Astrocyte of the cerebellum (primary cell): Measurements from ENCODE around the gene RPUSD1.

Experiments
- DNase-seq: peaks from one replicate; pipeline ENCODE4 v3.0.0-alpha.2; 2011; ENCODE audit warnings: low read depth
- H3K4me3 ChIP-seq: 2 replicates; pipeline ENCODE4 v1.5.1; 2011; ENCODE audit warnings: mild to moderate bottlenecking, low read depth, low read length, moderate library complexity
- in situ Hi-C: cut with HindIII; loops from 2 replicates; pipeline ENCODE4 v1.10.0; 2017; ENCODE audit warnings: low sequenced_read_pairs
- TF ChIP-seq, protein P1 (sequence below): IDR thresholded peaks from 2 replicates; pipeline ENCODE4 v1.5.1; 2012; ENCODE audit warnings: low read length, low read depth, moderate library complexity, mild to moderate bottlenecking; ENCODE audit errors: missing control alignments

Gene RPUSD1

DNA sequence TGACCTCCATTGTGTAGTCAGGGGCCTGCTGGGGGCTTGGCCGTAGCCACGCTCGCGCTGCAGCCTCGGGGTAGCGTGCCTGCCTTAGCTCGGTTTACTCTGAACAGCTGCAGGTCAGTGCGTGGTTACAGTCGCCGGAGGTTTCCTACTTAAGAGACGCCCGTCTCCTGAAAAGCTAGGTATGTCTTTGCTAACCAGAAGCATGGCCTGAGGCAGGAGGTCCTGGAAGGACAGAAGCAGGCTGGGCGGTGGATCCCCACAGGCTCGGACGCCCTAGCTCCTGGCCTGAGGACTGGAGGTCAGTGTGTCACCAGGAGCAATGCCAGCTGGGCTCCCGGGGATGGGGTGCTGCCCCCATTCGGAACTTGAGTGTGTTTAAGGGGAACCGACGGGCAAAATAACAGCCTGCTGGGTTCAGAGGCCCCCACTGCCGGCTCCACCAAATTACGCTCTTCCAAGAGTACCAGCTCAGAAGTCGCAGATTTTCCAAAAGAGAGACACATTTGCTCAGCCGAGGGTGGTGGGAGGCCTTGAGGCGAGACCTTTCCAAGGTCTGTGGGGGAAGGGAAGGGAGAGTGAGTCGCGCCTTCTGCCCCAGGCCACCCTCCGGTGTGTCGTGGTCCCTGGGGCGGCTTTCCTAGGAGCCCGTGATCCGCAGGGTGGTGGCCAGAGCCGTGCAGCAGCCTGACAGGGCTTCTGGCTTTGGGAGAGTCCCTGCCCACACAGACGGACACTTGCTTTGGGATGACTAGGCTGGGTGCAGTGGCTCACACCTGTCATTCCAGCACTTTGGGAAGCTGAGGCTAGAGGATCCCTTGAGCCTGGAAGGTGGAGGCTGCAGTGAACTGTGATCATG lies 16.2 kb upstream of the RPUSD1 start:
- in situ Hi-C loops = no loop called here
- TF ChIP-seq, protein P1, sequence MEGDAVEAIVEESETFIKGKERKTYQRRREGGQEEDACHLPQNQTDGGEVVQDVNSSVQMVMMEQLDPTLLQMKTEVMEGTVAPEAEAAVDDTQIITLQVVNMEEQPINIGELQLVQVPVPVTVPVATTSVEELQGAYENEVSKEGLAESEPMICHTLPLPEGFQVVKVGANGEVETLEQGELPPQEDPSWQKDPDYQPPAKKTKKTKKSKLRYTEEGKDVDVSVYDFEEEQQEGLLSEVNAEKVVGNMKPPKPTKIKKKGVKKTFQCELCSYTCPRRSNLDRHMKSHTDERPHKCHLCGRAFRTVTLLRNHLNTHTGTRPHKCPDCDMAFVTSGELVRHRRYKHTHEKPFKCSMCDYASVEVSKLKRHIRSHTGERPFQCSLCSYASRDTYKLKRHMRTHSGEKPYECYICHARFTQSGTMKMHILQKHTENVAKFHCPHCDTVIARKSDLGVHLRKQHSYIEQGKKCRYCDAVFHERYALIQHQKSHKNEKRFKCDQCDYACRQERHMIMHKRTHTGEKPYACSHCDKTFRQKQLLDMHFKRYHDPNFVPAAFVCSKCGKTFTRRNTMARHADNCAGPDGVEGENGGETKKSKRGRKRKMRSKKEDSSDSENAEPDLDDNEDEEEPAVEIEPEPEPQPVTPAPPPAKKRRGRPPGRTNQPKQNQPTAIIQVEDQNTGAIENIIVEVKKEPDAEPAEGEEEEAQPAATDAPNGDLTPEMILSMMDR = no peak
- DNase-seq = no peak
- H3K4me3 ChIP-seq = no peak overlapping the region

GRCh38 chr16:803754-804080 lies 15.5 kb upstream of the RPUSD1 start:
- in situ Hi-C loops = no loop called here
- no peak overlapping the region for H3K4me3 ChIP-seq
- TF ChIP-seq, protein P1 = no peak
- DNase-seq = no peak

- H3K4me3 ChIP-seq = no peak overlapping the region
- TF ChIP-seq, protein P1 = no peak
- in situ Hi-C loops = no loop called here
- DNase-seq = no peak
Measured at GRCh38 chr16:802914-803753, 15.0 kb upstream of the RPUSD1 start.

GRCh38 chr16:802461-802860 lies 14.3 kb upstream of the RPUSD1 start:
- no peak for DNase-seq
- TF ChIP-seq, protein P1 = no peak
- in situ Hi-C loops = no loop called here
- no peak overlapping the region for H3K4me3 ChIP-seq

GRCh38 chr16:801584-802363 lies 13.6 kb upstream of the RPUSD1 start:
- H3K4me3 ChIP-seq = no peak overlapping the region
- TF ChIP-seq, protein P1 = no peak
- no peak for DNase-seq
- in situ Hi-C loops = no loop called here

DNA sequence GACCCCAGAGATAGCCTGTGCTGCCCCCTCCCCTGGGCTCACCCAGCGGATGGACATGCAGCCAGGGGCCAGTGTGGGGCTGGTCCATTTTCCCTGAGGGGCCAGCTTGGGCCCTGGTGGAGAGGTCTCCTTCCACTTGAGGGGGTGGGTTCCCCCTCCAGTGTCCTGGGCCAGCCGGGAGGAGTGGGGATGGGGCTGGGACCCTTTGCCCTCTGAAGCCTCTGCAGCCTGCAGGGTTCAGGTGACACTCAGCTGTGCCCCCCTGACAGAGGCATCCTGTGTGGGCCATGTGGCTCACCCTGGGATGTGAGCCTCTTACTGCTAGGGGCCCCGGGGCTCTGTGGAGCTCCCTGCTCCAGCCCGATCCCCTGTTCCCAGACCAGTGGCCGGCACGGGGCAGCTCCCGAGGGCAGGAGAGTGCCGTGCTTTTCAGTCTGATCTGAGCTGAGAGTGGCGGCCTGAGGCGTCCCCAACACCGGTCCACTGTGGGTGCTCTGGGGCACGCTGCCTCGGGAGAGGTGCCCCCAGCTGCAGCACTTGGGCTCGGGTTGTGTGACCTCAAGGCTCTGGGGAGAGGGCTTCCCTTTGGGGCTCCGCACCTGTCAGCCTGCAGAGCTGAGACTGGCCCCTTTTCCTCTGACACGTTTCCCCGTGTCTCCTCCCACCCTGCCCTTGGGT lies 12.8 kb upstream of the RPUSD1 start:
- no peak overlapping the region for H3K4me3 ChIP-seq
- TF ChIP-seq, protein P1 = no peak
- in situ Hi-C loops = no loop called here
- DNase-seq = no peak
